WERI-Rb-1 (cell line): ENCODE data around the gene GET3.

ENCODE experiments used
- DNase-seq: peaks from one replicate; pipeline ENCODE4 v3.0.0-alpha.2; 2020
- H3K27ac ChIP-seq: fragments of 250-450 bp; sonication (Bioruptor Pico); 2 replicates; pipeline ENCODE4 v1.5.1; 2020; ENCODE audit warnings: mild to moderate bottlenecking, moderate library complexity
- H3K27me3 ChIP-seq: fragments of 250-450 bp; sonication (Bioruptor Pico); 2 replicates; pipeline ENCODE4 v1.5.1; 2021; ENCODE audit warnings: mild to moderate bottlenecking, low read depth, moderate library complexity; ENCODE audit not compliant: insufficient read depth, severe bottlenecking
- H3K36me3 ChIP-seq: fragments of 250-450 bp; sonication (Bioruptor Pico); 2 replicates; pipeline ENCODE4 v1.5.1; 2020; ENCODE audit warnings: mild to moderate bottlenecking, moderate library complexity
- H3K4me3 ChIP-seq: 2 replicates; pipeline ENCODE4 v1.5.1; 2011; ENCODE audit warnings: low read depth, mild to moderate bottlenecking, control low read depth, low read length
- H3K9me3 ChIP-seq: fragments of 250-450 bp; sonication (Bioruptor Pico); 2 replicates; pipeline ENCODE4 v1.5.1; 2021; ENCODE audit warnings: mild to moderate bottlenecking, moderate library complexity; ENCODE audit not compliant: severe bottlenecking
- TF ChIP-seq, protein P1 (sequence below): IDR thresholded peaks from 2 replicates; pipeline ENCODE4 v1.5.1; 2011; ENCODE audit warnings: low read depth, mild to moderate bottlenecking, control low read depth, inconsistent platforms, low read length

Gene GET3

DNA sequence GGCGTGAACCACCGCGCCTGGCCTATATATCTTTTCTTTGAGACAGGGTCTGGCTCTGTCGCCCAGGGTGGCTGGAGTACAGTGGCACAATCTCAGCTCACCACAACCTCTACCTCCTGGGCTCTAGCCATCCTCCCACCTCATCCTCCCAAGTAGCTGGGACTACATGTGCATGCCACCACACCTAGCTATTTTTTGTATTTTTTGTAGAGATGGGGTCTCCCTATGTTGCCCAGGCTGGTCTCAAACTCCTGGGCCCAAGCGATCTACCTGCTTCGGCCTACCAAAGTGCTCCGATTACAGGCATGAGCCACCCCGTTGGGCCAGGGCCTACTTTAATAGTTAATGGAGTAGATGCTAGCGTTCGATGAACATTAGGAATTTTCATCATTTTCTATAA lies 17.0 kb upstream of the GET3 start:
- Histone ChIP-seq H3K4me3 (peak overlapping the region; percentile 87), H3K36me3 (peaks cover 54% of the 10 kb centered on the region), H3K27ac (no peak overlapping the region; the same call in 1 of the 2 replicates), H3K9me3 (no peaks in the 10 kb centered on the region), H3K27me3 (no peaks in the 10 kb centered on the region)
- DNase-seq: no peak
- TF ChIP-seq, protein P1, sequence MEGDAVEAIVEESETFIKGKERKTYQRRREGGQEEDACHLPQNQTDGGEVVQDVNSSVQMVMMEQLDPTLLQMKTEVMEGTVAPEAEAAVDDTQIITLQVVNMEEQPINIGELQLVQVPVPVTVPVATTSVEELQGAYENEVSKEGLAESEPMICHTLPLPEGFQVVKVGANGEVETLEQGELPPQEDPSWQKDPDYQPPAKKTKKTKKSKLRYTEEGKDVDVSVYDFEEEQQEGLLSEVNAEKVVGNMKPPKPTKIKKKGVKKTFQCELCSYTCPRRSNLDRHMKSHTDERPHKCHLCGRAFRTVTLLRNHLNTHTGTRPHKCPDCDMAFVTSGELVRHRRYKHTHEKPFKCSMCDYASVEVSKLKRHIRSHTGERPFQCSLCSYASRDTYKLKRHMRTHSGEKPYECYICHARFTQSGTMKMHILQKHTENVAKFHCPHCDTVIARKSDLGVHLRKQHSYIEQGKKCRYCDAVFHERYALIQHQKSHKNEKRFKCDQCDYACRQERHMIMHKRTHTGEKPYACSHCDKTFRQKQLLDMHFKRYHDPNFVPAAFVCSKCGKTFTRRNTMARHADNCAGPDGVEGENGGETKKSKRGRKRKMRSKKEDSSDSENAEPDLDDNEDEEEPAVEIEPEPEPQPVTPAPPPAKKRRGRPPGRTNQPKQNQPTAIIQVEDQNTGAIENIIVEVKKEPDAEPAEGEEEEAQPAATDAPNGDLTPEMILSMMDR: no peak

DNA sequence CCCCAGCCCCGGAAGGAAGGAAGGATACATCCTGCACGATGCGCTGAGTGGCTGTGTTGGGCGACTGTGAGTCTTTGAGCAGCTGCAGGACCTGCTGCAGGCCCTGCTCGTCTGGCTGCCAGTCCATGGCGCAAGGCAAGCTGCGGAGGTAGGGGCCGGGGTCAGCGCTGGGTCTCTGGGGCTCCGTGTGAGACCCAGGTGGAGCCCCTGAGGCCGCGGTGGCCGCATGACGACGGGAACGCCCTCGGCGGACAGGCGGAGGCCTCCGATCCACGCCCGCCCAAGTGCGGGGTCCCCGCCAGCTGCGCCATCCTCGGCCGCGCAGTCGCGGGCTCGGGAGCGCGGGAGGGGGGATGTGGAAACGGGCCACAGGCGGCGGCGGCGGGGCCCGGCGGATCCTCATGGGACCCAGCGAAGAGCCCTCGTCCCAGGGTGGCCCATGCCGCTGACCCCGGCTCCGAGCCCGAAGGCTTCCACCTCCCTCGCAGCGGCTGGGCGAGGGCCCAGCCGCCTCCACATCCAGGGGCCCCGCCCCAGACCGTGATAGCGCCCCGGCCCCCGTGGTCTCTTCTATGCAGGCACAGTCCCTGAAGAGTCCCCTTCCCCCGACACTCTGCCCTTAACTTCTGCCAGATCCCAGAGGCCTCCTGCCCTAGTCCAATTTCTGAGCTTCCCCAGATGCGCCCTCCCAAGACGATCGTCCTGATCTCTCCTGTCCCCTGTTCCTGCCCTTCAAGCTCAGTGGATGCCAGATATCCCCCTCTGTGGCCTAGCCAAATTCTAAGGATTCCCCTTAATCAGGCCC lies 16.2 kb upstream of the GET3 start:
- H3K36me3 ChIP-seq: peaks cover 46% of the 10 kb centered on the region
- H3K27ac ChIP-seq: peak overlapping the region; percentile 97
- DNase-seq: no peak
- no peaks in the 10 kb centered on the region for H3K27me3 ChIP-seq
- no peaks in the 10 kb centered on the region for H3K9me3 ChIP-seq
- peak overlapping the region; percentile 87 for H3K4me3 ChIP-seq
- TF ChIP-seq, protein P1: no peak

- no peaks in the 10 kb centered on the region for H3K9me3 ChIP-seq
- TF ChIP-seq, protein P1: no peak
- H3K27ac ChIP-seq: peak overlapping the region; percentile 97
- H3K36me3 ChIP-seq: peaks cover 38% of the 10 kb centered on the region
- peak overlapping the region; percentile 87 for H3K4me3 ChIP-seq
- DNase-seq: peak; percentile 80
- no peaks in the 10 kb centered on the region for H3K27me3 ChIP-seq
Measured at GRCh38 chr19:12721656-12722565, 15.4 kb upstream of the GET3 start.

DNA sequence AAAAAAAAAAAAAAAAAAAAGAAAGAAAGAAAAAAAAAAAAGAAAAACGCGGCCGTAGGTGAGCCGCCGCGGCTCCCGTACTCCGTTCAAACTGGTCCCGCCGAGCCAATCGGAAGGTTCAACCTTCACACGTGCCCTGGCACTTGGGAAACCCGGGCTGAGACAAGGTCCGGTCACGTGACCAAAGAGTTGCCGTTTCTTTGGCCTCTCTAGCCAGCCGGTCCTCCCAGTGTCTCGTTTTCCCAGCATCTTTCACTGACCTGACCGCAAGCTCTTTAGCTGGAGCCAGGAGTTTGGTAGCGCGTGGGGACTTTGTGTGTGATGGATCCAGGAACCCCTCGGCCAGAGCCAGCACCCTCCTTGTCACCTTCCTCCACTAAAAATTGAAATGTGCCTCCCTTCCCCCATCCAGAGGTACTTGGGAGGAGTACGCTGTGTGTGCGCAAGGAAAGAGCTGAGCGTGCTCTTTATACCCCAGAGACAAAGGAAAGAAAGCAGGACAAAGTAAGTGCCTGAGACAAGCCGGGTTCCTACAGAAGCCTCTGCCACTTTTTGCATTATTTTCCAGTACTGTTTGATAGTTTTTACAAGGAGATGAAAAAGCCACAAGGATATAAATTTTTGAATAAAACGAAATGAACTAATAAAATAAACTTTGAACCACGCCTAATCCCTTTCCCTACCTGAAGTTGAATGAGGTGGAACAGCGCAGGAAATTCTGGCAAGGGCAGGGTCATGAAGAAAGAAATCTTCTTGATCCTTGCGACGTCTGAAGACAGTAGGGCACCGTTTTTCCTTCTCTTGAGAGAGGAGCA lies 14.5 kb upstream of the GET3 start:
- Histone ChIP-seq H3K27me3 (no peaks in the 10 kb centered on the region), H3K9me3 (no peaks in the 10 kb centered on the region), H3K27ac (peak overlapping the region; percentile 97), H3K4me3 (peak overlapping the region; percentile 87), H3K36me3 (peaks cover 34% of the 10 kb centered on the region)
- TF ChIP-seq, protein P1: no peak
- peak; percentile 98 for DNase-seq

- peak overlapping the region; percentile 87 for H3K4me3 ChIP-seq
- H3K36me3 ChIP-seq: peaks cover 32% of the 10 kb centered on the region
- no peaks in the 10 kb centered on the region for H3K9me3 ChIP-seq
- TF ChIP-seq, protein P1: no peak
- peak overlapping the region; percentile 97 for H3K27ac ChIP-seq
- H3K27me3 ChIP-seq: no peaks in the 10 kb centered on the region
- no peak for DNase-seq
Measured at GRCh38 chr19:12723381-12723640, 14.0 kb upstream of the GET3 start.
